ENCODE measurements around the gene CDH15.

The CDH15 gene

DNA sequence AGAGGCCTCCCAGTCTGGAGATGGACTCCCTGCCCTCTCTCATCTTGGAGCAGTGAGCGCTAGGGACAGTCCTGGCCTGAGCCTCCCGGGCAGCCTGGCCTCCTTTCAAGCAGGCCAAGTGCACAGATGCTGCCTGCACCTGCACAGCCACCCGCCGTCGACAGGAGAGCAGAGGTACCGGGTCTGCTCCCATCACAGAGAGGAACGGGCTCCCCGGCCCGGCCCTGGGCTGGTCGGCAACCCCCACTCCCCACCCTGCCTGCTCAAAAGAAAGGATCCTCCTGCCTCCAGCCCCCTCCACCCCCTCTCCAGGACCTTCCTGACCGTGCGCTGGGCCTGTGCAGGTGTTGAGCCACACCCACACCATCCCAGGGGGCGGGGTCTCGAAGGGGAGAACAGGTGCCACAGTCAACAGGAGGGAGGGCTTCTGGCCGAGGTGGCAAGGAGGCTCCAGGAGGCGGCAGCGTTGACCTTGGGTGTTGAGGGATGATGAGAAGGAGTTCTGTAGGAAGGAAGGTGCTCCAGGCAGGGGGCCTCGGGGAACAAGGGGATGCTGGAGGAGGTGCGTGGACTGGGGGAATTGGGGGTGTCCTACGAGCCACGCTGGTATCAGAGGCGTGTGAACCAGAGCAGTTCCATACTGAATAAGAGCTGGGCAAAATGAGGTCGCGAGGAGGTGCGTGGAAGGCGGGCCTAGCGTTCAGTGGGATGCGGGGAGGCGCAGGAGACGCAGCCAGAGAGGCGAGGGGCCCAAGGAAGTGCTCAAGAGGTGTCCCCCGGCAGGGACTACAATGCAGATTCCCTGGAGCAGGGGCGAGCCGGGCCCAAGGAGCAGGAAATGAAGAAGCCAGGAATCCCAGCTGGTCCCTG is 967 bp upstream of the CDH15 start:
- no peak for ATAC-seq

DNA sequence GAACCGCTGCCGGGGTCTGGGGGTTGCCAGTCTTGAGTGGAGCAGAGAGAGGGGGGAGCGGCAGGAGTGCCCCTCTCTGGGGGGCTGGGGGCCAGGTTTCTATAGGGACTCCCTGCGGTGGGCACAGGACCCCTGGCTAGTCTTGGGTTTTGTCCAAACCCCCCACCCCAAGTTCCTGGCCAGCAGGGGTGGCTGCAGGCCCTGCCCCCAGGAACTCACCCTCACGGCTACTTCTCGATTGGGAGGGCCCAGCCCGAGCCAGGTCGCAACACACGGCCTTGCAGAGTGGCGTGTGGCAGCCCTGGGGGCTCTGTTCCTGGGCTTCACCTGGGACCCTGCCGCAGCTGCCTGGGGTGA is 601 bp downstream of the CDH15 start:
- no peak for TF ChIP-seq OSR1 (CRISPR knock-in tag; IDR thresholded peaks at IDR 0.05)
- TF ChIP-seq ZC3H10 (CRISPR knock-in tag; IDR thresholded peaks at IDR 0.05) = no peak
- TF ChIP-seq TCF4 (CRISPR knock-in tag; IDR thresholded peaks at IDR 0.05; ENCODE audit: borderline replicate concordance) = no peak
- TF ChIP-seq, protein P1, sequence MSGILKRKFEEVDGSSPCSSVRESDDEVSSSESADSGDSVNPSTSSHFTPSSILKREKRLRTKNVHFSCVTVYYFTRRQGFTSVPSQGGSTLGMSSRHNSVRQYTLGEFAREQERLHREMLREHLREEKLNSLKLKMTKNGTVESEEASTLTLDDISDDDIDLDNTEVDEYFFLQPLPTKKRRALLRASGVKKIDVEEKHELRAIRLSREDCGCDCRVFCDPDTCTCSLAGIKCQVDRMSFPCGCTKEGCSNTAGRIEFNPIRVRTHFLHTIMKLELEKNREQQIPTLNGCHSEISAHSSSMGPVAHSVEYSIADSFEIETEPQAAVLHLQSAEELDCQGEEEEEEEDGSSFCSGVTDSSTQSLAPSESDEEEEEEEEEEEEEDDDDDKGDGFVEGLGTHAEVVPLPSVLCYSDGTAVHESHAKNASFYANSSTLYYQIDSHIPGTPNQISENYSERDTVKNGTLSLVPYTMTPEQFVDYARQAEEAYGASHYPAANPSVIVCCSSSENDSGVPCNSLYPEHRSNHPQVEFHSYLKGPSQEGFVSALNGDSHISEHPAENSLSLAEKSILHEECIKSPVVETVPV (CRISPR knock-in tag; IDR thresholded peaks at IDR 0.05) = no peak
- no peak for TF ChIP-seq SNAI2 (CRISPR knock-in tag; IDR thresholded peaks at IDR 0.05)
- TF ChIP-seq ZFP3 (CRISPR knock-in tag; IDR thresholded peaks at IDR 0.05) = no peak
- TF ChIP-seq, protein P2, sequence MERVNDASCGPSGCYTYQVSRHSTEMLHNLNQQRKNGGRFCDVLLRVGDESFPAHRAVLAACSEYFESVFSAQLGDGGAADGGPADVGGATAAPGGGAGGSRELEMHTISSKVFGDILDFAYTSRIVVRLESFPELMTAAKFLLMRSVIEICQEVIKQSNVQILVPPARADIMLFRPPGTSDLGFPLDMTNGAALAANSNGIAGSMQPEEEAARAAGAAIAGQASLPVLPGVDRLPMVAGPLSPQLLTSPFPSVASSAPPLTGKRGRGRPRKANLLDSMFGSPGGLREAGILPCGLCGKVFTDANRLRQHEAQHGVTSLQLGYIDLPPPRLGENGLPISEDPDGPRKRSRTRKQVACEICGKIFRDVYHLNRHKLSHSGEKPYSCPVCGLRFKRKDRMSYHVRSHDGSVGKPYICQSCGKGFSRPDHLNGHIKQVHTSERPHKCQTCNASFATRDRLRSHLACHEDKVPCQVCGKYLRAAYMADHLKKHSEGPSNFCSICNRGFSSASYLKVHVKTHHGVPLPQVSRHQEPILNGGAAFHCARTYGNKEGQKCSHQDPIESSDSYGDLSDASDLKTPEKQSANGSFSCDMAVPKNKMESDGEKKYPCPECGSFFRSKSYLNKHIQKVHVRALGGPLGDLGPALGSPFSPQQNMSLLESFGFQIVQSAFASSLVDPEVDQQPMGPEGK (CRISPR knock-in tag; IDR thresholded peaks at IDR 0.05; ENCODE audit: borderline replicate concordance) = no peak
- TF ChIP-seq ZNF70 (CRISPR knock-in tag; IDR thresholded peaks at IDR 0.05) = no peak
- TF ChIP-seq ARNTL (CRISPR knock-in tag; IDR thresholded peaks at IDR 0.05; ENCODE audit: borderline replicate concordance, low read depth) = no peak
- TF ChIP-seq ZNF565 (CRISPR knock-in tag; conservative IDR thresholded peaks at IDR 0.05; ENCODE audit: low read depth) = no peak
- TF ChIP-seq, protein P3, sequence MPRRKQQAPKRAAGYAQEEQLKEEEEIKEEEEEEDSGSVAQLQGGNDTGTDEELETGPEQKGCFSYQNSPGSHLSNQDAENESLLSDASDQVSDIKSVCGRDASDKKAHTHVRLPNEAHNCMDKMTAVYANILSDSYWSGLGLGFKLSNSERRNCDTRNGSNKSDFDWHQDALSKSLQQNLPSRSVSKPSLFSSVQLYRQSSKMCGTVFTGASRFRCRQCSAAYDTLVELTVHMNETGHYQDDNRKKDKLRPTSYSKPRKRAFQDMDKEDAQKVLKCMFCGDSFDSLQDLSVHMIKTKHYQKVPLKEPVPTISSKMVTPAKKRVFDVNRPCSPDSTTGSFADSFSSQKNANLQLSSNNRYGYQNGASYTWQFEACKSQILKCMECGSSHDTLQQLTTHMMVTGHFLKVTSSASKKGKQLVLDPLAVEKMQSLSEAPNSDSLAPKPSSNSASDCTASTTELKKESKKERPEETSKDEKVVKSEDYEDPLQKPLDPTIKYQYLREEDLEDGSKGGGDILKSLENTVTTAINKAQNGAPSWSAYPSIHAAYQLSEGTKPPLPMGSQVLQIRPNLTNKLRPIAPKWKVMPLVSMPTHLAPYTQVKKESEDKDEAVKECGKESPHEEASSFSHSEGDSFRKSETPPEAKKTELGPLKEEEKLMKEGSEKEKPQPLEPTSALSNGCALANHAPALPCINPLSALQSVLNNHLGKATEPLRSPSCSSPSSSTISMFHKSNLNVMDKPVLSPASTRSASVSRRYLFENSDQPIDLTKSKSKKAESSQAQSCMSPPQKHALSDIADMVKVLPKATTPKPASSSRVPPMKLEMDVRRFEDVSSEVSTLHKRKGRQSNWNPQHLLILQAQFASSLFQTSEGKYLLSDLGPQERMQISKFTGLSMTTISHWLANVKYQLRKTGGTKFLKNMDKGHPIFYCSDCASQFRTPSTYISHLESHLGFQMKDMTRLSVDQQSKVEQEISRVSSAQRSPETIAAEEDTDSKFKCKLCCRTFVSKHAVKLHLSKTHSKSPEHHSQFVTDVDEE (CRISPR knock-in tag; IDR thresholded peaks at IDR 0.05) = no peak
- TF ChIP-seq CSDC2 (CRISPR knock-in tag; IDR thresholded peaks at IDR 0.05) = no peak
- TF ChIP-seq ZNF8 (CRISPR knock-in tag; IDR thresholded peaks at IDR 0.05) = no peak
- ATAC-seq = no peak

More for the DNA sequence above, 967 bp upstream of the CDH15 start:
- TF ChIP-seq ZFP3 (CRISPR knock-in tag; IDR thresholded peaks at IDR 0.05) (no peak), CSDC2 (CRISPR knock-in tag; IDR thresholded peaks at IDR 0.05) (no peak)

DNA sequence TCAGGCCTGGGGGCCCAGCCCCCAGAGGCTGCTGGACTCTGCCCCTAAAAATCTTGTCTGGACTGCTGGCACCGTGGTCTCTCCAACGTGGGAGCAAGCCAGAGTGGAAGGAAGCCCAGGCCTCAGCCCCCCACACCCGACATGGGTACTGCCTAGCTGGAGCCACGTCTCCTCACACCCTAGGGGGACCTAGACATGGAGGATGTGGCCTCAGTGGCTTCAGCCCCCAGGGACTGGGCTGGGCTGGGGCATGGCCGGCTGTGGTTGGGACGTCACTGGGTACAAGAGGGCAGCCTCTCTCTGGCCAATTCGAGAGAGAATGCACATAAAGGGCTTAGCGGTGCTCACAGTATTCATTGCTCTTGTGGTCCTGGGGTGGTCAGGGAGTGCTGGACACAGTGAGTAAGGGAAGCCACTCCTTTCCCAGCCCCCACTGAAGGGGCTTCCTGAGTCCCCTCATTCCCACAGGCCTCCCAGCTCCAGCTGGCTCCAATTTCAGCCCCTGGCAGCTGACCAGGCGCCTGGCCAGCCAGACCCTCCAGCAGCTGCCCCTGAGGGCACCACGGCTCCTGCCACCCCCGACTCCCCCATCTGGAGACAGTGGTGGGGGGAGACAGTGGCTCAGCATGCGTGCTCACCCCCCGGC is 1.1 kb downstream of the CDH15 start:
- TF ChIP-seq ZC3H10 (CRISPR knock-in tag; IDR thresholded peaks at IDR 0.05) (no peak), PPARA (CRISPR knock-in tag; IDR thresholded peaks at IDR 0.05; ENCODE audit: borderline replicate concordance) (no peak), TCF4 (CRISPR knock-in tag; IDR thresholded peaks at IDR 0.05; ENCODE audit: borderline replicate concordance) (no peak), ZNF8 (CRISPR knock-in tag; IDR thresholded peaks at IDR 0.05) (no peak), SNAI2 (CRISPR knock-in tag; IDR thresholded peaks at IDR 0.05) (no peak), ZFP3 (CRISPR knock-in tag; IDR thresholded peaks at IDR 0.05) (no peak), ESRRG (CRISPR knock-in tag; IDR thresholded peaks at IDR 0.05) (no peak), ZFP30 (CRISPR knock-in tag; IDR thresholded peaks at IDR 0.05) (no peak), BACH2 (CRISPR knock-in tag; IDR thresholded peaks at IDR 0.05; ENCODE audit: borderline replicate concordance) (no peak), CSDC2 (CRISPR knock-in tag; IDR thresholded peaks at IDR 0.05) (no peak), RARB (CRISPR knock-in tag; IDR thresholded peaks at IDR 0.05) (no peak), OSR1 (CRISPR knock-in tag; IDR thresholded peaks at IDR 0.05) (no peak)
- TF ChIP-seq, protein P4, sequence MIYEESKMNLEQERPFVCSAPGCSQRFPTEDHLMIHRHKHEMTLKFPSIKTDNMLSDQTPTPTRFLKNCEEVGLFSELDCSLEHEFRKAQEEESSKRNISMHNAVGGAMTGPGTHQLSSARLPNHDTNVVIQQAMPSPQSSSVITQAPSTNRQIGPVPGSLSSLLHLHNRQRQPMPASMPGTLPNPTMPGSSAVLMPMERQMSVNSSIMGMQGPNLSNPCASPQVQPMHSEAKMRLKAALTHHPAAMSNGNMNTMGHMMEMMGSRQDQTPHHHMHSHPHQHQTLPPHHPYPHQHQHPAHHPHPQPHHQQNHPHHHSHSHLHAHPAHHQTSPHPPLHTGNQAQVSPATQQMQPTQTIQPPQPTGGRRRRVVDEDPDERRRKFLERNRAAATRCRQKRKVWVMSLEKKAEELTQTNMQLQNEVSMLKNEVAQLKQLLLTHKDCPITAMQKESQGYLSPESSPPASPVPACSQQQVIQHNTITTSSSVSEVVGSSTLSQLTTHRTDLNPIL (CRISPR knock-in tag; IDR thresholded peaks at IDR 0.05; ENCODE audit: low read depth) = no peak
- TF ChIP-seq, protein P2 (CRISPR knock-in tag; IDR thresholded peaks at IDR 0.05; ENCODE audit: borderline replicate concordance) = no peak
- TF ChIP-seq, protein P1 (CRISPR knock-in tag; IDR thresholded peaks at IDR 0.05) = no peak
- peak; percentile 3; the same call in 1 of the 3 replicates for ATAC-seq

All from SK-N-SH treated with all-trans-retinoic acid at 6 μM for 48 hours (cell line).